Panc1 (cell line): ENCODE data around the gene POU2AF3. TPM values are rescaled to one million over a fixed set of nuclear protein-coding genes. Genes with fewer than 3 reads are reported as not detected.
"Not testable (repeated sequence)": the region's sequence is repeated elsewhere in the genome, so short reads cannot be mapped to it uniquely, and the experiment has no call there.

Experiments
- ATAC-seq: fragments of 200-7000 bp; cut with Tn5 transposase; 2 replicates; pipeline ENCODE4 v1.9.1; 2020; ENCODE audit warnings: mild to moderate bottlenecking, moderate library complexity
- BruUV-seq: library from RNA; stranded (reverse); fragments of 400-500 nt; replicated peaks from 2 replicates; lab custom pipeline; 2021; lab: Mats Ljungman, UMichigan
- CTCF ChIA-PET: fragments of 300-600 bp; sonication (Branson Sonifier 250); formaldehyde crosslinking; loops from one replicate; lab custom pipeline; 2022; ENCODE audit warnings: antibody characterized with exemption; lab: Charles Lee
- POLR2A ChIA-PET: fragments of 300-600 bp; sonication (Branson Sonifier 250); formaldehyde crosslinking; loops from one replicate; lab custom pipeline; 2022; ENCODE audit warnings: antibody characterized with exemption; lab: Charles Lee
- DNase-seq: peaks from one replicate; pipeline ENCODE4 v3.0.0-alpha.2; 2010; ENCODE audit warnings: low read depth, low spot score
- H3K27ac ChIP-seq: 2 replicates; pipeline ENCODE4 v1.5.1; 2011; ENCODE audit warnings: mild to moderate bottlenecking, low read length, inconsistent platforms
- H3K27me3 ChIP-seq: fragments of 200-500 bp; sonication (Bioruptor generic); 2 replicates; pipeline ENCODE4 v1.6.0; 2014; ENCODE audit warnings: low read length, inconsistent platforms; ENCODE audit not compliant: control insufficient read depth, insufficient read depth
- H3K36me3 ChIP-seq: fragments of 200-500 bp; sonication (Bioruptor generic); 2 replicates; pipeline ENCODE4 v1.5.1; 2014; ENCODE audit warnings: inconsistent platforms, mild to moderate bottlenecking, low read length, moderate library complexity; ENCODE audit not compliant: control insufficient read depth, insufficient read depth
- H3K4me1 ChIP-seq: 2 replicates; pipeline ENCODE4 v1.5.1; 2011; ENCODE audit warnings: inconsistent platforms, mild to moderate bottlenecking, low read length, moderate library complexity; ENCODE audit not compliant: control insufficient read depth, insufficient read depth
- H3K4me3 ChIP-seq, 2 experiments: 2 replicates each; pipeline ENCODE4 v1.5.1; 2011 to 2012; ENCODE audit warnings: low read depth in 2 of 2, low read length in 2 of 2, mild to moderate bottlenecking in 2 of 2, inconsistent platforms in 1 of 2, moderate library complexity in 1 of 2
- H3K9me3 ChIP-seq: fragments of 200-500 bp; sonication (Bioruptor generic); 2 replicates; pipeline ENCODE4 v1.5.1; 2014; ENCODE audit warnings: low read depth, mild to moderate bottlenecking, inconsistent platforms, low read length, moderate library complexity; ENCODE audit not compliant: control insufficient read depth, insufficient read depth
- CTCF ChIP-seq: fragments of 450-650 bp; IDR thresholded peaks from 2 replicates; pipeline ENCODE4 v1.5.1; 2017; ENCODE audit warnings: mild to moderate bottlenecking
- POLR2AphosphoS5 ChIP-seq: IDR thresholded peaks from 2 replicates; pipeline ENCODE4 v1.6.1; 2012; ENCODE audit warnings: mild to moderate bottlenecking, low read depth, low read length, moderate library complexity
- REST ChIP-seq, 2 experiments: IDR thresholded peaks; 2 replicates each; pipeline ENCODE4 v1.6.1; 2011 to 2012; ENCODE audit warnings: low read depth in 2 of 2, control low read depth in 1 of 2, low read length in 1 of 2, mild to moderate bottlenecking in 1 of 2, moderate library complexity in 1 of 2; ENCODE audit not compliant: insufficient read depth in 1 of 2
- SIN3A ChIP-seq: IDR thresholded peaks from 2 replicates; pipeline ENCODE4 v1.6.1; 2012; ENCODE audit warnings: low read depth, mild to moderate bottlenecking, low read length, moderate library complexity, borderline replicate concordance; ENCODE audit not compliant: insufficient read depth
- TCF7L2 ChIP-seq: IDR thresholded peaks from 2 replicates; pipeline ENCODE4 v1.6.1; 2011; ENCODE audit warnings: mild to moderate bottlenecking, low read depth, low read length, inconsistent platforms
- in situ Hi-C: cut with HindIII; loops from 2 replicates; pipeline ENCODE4 v1.10.0; 2016; ENCODE audit warnings: low sequenced_read_pairs, low pct_unique_long_range_greater_than_20kb
- intact Hi-C: fragments of 100-400 bp; cut with micrococcal nuclease; formaldehyde crosslinking; loops from one replicate; pipeline ENCODE4 v1.10.0; 2022; ENCODE audit not compliant: unreplicated experiment
- total RNA-seq: library from RNA; stranded (reverse); gene quantifications from one replicate; pipeline ENCODE4 v1.2.1, GENCODE V29; 2021; ENCODE audit not compliant: unreplicated experiment

POU2AF3 gene
- total RNA-seq, 1 experiment from 2014 or later, result 0.64 TPM

DNA sequence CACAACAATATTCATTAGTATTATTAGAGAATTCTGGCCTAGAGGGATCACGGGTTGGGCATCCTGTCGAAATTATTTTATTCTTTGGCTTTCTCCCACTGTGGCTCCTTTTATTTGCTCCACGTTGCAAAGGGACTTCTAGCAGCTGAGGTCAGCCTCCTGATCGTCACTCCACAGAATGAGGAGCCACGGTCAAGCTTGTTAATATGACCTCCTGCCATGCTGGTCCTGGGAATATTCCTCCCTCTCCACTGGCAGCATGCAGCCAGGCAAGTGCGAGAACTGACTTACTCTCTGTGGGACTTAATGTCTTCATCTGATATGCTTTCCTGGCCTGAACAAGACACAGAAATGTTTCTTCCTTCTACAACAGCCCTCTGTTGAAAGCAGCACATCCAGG is 20.9 kb downstream of the POU2AF3 start:
- no peak overlapping the region for H3K27ac ChIP-seq
- CTCF ChIA-PET, result no interaction called here
- in situ Hi-C loops (no loop called here), intact Hi-C loops (no loop called here)
- DNase-seq (no peak), ATAC-seq (no peak)
- H3K9me3 ChIP-seq, result no peaks in the 10 kb centered on the region
- TF ChIP-seq POLR2AphosphoS5, result no peak
- no peak for TF ChIP-seq TCF7L2
- no peak for TF ChIP-seq SIN3A
- TF ChIP-seq CTCF, result no peak
- TF ChIP-seq REST (IDR thresholded peaks at IDR 0.05; ENCODE audit: insufficient read depth in 1 of 2, low read depth in 2 of 2, low read length in 1 of 2), result no peak
- POLR2A ChIA-PET, result no interaction called here
- H3K4me3 ChIP-seq, result no peak overlapping the region
- H3K4me1 ChIP-seq, result no peaks in the 10 kb centered on the region
- H3K27me3 ChIP-seq, result peaks cover 12% of the 10 kb centered on the region
- BruUV-seq, result no TSS peak
- H3K36me3 ChIP-seq, result no peaks in the 10 kb centered on the region

GRCh38 chr11:111320199-111320598 is 21.9 kb downstream of the POU2AF3 start:
- peaks cover 12% of the 10 kb centered on the region for H3K27me3 ChIP-seq
- intact Hi-C loops, H3K9me3 ChIP-seq, H3K4me3 ChIP-seq, in situ Hi-C loops, H3K36me3 ChIP-seq, DNase-seq, H3K27ac ChIP-seq, CTCF ChIA-PET, POLR2A ChIA-PET, BruUV-seq, ATAC-seq, H3K4me1 ChIP-seq: not testable (repeated sequence)

- H3K4me3 ChIP-seq, result no peak overlapping the region
- no peak for DNase-seq
- ATAC-seq, result no peak
- intact Hi-C loops, result no loop called here
- no peaks in the 10 kb centered on the region for H3K36me3 ChIP-seq
- no peaks in the 10 kb centered on the region for H3K4me1 ChIP-seq
- POLR2A ChIA-PET, result no interaction called here
- H3K9me3 ChIP-seq, result no peaks in the 10 kb centered on the region
- TF ChIP-seq POLR2AphosphoS5, result no peak
- TF ChIP-seq CTCF, result no peak
- peaks cover 12% of the 10 kb centered on the region for H3K27me3 ChIP-seq
- no peak overlapping the region for H3K27ac ChIP-seq
- in situ Hi-C loops, result no loop called here
- no TSS peak for BruUV-seq
- CTCF ChIA-PET, result no interaction called here
Observed at GRCh38 chr11:111320728-111321568, 22.6 kb downstream of the POU2AF3 start.
